CD4-positive, alpha-beta T cell treated with Interferon gamma for 1 hour (primary cell): ENCODE data around the gene SLC9A9.

Experiments used
- DNase-seq: peaks from one replicate; pipeline ENCODE4 v3.0.0-alpha.2; 2020

SLC9A9 gene

GRCh38 chr3:143383421-143383820, 464.8 kb downstream of the SLC9A9 start:
- DNase-seq = no peak

DNA sequence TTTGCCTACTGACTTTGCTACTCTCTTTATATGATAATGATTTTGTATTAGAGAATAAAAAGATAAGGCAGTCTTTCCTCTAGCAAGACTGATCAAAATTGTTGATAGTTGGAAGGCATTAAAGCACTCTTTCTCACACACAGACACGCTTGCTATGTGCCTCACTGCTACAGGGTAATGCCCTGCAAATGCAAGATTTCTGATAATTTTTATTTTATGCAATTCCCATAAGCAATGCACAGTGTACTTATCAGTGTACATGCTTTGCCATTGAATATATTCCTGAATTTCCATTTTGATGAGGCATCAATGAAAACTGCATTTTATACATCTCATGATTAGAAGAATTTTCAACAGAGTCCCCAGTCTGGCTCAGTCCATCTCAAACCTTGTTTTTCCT, 465.5 kb downstream of the SLC9A9 start:
- DNase-seq = no peak

GRCh38 chr3:143380449-143380848, 467.8 kb downstream of the SLC9A9 start:
- DNase-seq = no peak

DNA sequence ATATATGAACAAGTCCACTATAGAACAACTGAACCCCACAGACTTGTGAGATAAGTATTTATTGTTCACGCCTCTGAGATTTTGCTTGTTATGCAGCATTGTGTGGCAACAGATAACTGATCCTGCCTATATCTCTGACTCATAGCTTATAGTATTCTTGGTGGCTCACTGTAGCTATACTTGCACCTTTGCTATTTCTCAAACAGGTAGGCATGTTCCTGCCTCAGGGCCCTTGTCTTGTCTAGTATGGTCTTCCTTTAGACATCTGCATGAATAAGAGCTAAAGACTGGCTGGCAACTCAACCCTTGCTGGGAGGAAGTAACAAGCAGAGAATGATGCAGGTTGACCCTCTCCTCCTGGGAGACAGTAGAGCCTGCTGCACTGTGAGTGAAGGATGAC, 472.6 kb downstream of the SLC9A9 start:
- no peak for DNase-seq

GRCh38 chr3:143367171-143367570, 481.1 kb downstream of the SLC9A9 start:
- DNase-seq = no peak

DNA sequence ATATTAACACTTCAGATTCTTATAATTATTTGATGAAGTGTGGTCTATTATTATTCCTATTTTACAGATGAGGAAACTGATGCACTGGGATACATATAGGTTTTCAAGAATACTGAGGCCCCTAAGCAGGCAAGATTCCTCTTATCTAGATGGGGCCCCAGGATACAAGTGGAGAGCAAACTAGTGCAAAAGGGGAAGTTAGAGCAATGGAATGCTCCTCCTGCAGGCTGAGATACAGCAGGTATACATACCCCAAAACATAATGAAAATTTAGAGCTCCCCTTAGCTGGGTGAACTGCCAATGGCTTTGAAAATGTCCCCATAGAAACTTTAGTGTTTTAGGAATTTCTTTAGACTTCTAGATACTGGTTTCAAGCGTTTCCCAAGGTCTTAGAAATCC, 481.6 kb downstream of the SLC9A9 start:
- no peak for DNase-seq

DNA sequence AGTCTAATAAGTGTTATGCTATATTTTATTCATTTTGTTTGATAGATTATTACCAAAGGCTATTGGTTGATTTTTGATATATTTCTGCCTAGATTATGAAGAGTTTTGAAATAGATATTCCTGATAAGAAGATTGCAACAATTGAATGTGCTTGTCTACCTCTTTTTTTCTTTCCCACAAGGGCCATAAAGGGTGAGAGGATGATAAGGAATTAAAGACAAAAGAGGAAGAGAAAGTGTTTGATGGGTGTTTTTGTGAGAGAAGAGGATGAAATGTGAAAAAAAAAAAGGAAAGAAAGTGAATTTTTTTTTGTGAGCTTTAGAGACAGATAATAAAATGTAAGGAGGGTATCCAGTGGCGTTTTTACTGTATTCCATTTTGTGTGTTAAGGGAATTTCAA, 484.3 kb downstream of the SLC9A9 start:
- DNase-seq = no peak

GRCh38 chr3:143363276-143363675, 485.0 kb downstream of the SLC9A9 start:
- DNase-seq = no peak

DNA sequence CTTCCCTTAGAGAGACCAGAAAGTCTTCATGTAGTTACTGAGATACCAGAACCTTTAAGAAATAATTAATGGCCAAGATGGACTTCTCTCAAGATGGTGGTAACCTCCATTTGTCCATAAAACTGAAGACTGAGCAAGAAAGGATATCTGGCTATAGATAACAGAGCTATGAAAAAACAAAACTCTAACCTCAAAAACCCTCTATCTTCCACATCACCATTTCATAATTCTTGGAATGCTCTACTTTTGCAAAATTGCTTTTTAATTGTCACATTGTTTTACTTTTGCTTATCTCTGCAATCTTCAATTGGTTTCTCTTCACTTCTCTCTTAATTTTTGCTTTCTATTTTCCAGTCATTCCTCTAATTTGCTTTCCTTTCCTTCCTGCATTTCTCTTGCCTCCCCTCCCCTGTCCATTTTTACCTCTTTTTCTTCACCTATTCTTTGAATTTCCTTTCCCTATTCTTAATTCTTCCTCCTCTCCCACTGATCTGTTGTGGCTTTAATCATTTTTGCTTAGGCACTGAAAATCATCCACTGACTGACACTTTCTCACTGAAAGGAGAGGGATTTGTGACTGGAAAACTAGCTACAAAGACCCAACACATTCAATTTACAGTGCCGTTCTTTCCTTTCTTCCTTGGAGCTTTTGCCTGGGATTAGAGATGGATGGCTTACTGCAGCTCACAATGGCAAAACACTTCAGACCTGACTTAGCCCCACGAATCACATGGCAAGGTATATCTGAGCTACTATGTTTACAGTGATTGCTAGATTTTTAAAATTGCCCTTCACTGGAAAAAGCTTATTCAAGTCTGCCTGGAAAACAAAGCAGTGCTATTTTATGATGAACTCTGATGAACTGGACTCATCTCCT, 485.9 kb downstream of the SLC9A9 start:
- no peak for DNase-seq

DNA sequence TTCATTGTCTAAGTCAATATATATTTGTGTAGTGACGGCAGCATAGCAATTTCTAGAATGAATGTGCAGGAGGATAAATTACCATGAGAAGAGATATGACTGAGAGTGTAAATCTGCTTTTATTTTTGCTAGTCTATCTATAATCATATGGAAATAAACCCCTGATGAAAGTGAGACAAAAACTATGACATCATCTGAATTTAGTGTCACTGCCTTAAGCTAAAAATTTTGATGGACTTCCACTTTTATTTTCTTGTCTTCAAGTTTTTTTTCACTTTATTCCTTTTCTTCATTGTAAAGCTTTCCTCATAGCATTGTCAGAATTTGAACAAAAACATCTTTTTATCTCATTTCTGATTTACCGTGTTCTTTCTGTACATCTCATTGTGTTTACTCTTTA, 486.7 kb downstream of the SLC9A9 start:
- DNase-seq = no peak

DNA sequence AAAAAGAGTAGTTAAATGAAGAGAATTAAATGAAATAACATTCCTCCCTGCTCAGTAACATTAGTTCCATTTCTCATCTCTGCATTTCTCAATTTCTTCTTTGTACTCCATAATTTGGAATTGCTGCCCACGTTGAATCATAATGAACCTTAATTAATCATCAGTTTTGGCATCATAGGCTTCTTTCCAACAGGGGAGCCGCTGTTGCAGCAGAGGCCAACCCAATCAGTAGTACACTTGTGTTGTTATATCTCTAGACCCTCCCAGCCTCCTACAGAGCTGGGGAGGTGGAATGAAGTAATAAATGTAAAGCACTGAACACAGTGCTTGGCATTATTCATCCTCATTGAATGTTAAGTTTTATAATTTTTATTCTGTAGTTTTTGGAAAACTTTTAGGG, 488.0 kb downstream of the SLC9A9 start:
- DNase-seq = no peak

DNA sequence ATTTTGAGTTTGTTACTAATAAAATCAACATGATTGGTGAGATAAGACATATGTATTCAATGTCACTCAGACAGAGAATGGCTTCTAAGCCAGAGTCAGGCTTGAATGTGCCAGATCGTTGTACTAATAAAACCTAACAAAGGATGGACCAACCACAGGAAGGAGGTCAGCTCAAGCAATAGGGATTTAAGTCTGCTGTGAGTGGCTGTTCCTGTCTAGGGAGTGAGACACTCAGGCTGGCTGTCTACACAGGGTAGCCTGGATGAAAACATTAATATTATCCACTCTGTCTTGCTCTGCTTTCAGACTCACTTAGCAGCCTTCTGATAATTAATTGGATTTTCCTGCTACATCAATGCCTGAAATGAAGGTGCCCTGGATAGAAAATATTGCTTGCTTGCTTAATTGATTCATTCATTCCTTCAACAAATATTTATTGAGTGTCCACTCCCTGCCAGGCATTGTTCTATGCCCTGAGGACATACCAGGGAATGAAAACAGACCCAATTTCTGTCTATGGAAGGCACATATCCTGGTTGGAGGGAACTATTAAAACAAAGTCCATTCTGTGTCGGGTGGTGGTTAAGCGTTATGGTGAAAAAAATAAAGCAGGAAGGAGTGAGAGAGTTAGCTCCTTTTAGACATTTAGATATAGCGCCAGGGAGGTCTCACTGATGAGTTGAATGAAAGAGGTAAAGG, 489.3 kb downstream of the SLC9A9 start:
- DNase-seq = no peak

- DNase-seq = no peak
Observed at GRCh38 chr3:143358155-143358792, 490.0 kb downstream of the SLC9A9 start.

DNA sequence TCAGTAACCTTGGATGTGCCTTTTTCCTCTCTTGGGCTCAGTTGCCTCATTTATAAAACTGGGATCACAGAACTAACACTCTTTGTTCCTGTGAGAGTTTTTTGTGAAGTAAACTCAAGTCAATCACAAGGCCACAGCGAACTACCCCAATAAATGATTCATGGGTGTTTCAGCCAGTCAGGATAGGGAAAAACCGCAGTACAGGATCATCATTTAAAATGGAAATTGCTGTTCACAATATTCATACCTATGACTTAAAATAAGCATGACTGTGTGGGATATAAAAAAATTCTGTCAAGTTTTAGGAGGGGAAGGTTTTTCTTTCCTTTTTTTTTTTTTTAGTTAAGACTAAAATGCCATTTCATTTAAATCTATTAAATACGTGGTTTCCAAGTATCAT, 490.6 kb downstream of the SLC9A9 start:
- no peak for DNase-seq

GRCh38 chr3:143356839-143357238, 491.4 kb downstream of the SLC9A9 start:
- DNase-seq = no peak

GRCh38 chr3:143354342-143354741, 493.9 kb downstream of the SLC9A9 start:
- no peak for DNase-seq

GRCh38 chr3:143352850-143353550, 495.3 kb downstream of the SLC9A9 start:
- DNase-seq = no peak

- DNase-seq = no peak
Observed at GRCh38 chr3:143351895-143352608, 496.2 kb downstream of the SLC9A9 start.

- DNase-seq = no peak
Observed at GRCh38 chr3:143351354-143351753, 496.9 kb downstream of the SLC9A9 start.

DNA sequence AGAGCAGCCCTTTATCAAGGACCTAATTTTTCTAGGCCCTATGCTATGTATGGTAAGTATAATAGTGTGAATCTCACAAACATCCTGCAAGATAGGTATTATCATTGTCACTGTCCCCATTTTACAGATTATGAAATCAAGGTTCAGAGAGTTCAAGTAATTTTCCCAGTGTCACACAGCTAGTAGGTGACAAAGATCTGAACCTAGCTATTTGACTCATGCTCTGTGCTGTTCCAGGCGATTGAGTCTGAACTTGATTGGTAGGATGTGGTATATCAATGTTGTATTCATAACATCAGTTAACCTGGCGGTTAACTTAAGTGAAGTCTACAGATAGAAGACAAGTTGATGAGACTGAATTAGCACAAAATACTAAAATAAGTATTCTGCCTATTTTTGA, 498.8 kb downstream of the SLC9A9 start:
- DNase-seq = no peak

GRCh38 chr3:143348486-143349327, 499.6 kb downstream of the SLC9A9 start:
- no peak for DNase-seq
